ENCODE results near the gene PLEKHA5. TPM values are rescaled to one million over a fixed set of nuclear protein-coding genes. Genes with fewer than 3 reads are reported as not detected.
A peak's percentile ranks its signal among the peaks of the same experiment; 100 is the strongest.

Gene PLEKHA5
- total and polyA plus RNA-seq, 2 experiments from 2014 or later, result 82.8 to 112 TPM

DNA sequence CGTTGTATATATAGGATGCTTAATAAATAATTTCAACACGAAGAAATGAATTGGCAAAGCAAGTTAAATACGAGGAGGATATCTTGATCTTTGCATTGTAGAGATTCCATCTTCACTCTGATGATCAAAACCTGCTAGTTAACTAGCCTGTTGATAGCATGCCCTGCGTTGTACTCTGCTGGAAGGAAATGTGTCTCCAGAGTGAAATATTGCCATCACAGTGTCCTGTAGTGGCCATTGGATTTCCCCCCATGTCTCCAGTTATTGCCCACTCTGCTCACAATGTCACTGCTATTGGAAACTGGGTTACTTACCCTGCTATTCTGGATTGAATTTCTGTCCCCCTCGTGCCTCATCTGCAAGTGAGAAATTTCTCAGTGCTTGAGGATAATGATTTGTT lies 109.6 kb downstream of the PLEKHA5 start:
- H3K9me2 ChIP-seq (ENCODE audit: insufficient read depth), result no peaks in the 10 kb centered on the region
- H3K4me3 ChIP-seq, result no peak overlapping the region
- peaks cover 94% of the 10 kb centered on the region for H3K79me2 ChIP-seq (replicated peaks; ENCODE audit: insufficient read depth)
- Mint-ChIP-seq H3K4me1 (peaks cover 38% of the 10 kb centered on the region), H3K27ac (no peak overlapping the region), H3K4me3 (no peak overlapping the region), H3K27me3 (ENCODE audit: insufficient read depth, low read depth, poor library complexity) (no peaks in the 10 kb centered on the region), H3K9me3 (no peaks in the 10 kb centered on the region), H3K36me3 (ENCODE audit: low read depth) (no peaks in the 10 kb centered on the region)
- no peak for DNase-seq (ENCODE audit: low spot score)
- no peak overlapping the region for H3K27ac ChIP-seq (ENCODE audit: low read depth)
- no peaks in the 10 kb centered on the region for H3F3A ChIP-seq (replicated peaks; ENCODE audit: low read depth)
- TF ChIP-seq REST (IDR thresholded peaks at IDR 0.05; ENCODE audit: unreplicated experiment), result no peak
- TF ChIP-seq ETS1 (IDR thresholded peaks at IDR 0.05), result no peak
- TF ChIP-seq ZNF331 (CRISPR knock-in tag; IDR thresholded peaks at IDR 0.05; ENCODE audit: low read depth), result no peak
- no peak for TF ChIP-seq EZH2phosphoT487 (IDR thresholded peaks at IDR 0.05; ENCODE audit: unreplicated experiment)
- no peak for TF ChIP-seq CREB1 (CRISPR knock-in tag; IDR thresholded peaks at IDR 0.05; ENCODE audit: low read depth)
- no peak for TF ChIP-seq EZH2 (IDR thresholded peaks at IDR 0.05; ENCODE audit: low read depth, unreplicated experiment)
- no peaks in the 10 kb centered on the region for H3K27me3 ChIP-seq (ENCODE audit: insufficient read depth)
- H2AFZ ChIP-seq, result no peak overlapping the region
- no peak overlapping the region for H3K4me2 ChIP-seq
- H3K36me3 ChIP-seq (ENCODE audit: insufficient read depth), result no peaks in the 10 kb centered on the region
- peaks cover 5% of the 10 kb centered on the region; the same call in 1 of the 2 replicates for H3K4me1 ChIP-seq (ENCODE audit: insufficient read depth)
- no peak for ATAC-seq
- peaks cover 8% of the 10 kb centered on the region for H4K20me1 ChIP-seq (replicated peaks; ENCODE audit: insufficient read depth)

DNA sequence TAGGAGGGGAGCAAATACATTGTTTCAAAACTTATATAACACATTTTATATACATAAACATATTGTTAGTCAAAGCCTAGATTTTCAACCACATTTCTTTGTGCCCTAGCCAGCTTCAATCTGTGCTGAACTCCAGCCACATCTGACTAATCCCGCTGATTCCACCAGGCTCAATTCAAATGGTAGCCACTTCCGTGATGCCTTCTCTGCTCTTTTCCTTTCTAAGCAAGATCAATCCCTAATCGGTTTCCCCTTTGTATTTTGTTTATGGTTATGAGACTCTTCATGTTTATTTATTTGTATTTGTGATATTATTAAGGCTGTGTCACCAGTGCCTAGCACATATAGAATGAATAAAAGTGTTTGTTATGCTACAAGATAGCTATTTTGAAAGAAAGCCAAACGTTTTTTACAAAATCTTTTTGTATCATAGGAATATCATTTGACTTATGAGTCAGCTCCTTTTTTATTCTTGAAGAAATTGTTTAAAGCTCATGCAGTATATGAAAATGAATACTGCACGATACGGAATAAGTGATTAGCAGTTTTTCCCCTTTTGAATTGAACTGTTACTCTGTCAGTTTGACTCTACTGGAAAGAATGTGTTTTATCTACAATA lies 110.2 kb downstream of the PLEKHA5 start:
- Histone ChIP-seq H3K4me3 (no peak overlapping the region), H3K27ac (ENCODE audit: low read depth) (no peak overlapping the region), H3K36me3 (ENCODE audit: insufficient read depth) (no peaks in the 10 kb centered on the region), H2AFZ (no peak overlapping the region), H3K4me1 (ENCODE audit: insufficient read depth) (peaks cover 6% of the 10 kb centered on the region; the same call in 1 of the 2 replicates), H3K9me2 (ENCODE audit: insufficient read depth) (no peaks in the 10 kb centered on the region), H3K27me3 (ENCODE audit: insufficient read depth) (no peaks in the 10 kb centered on the region), H4K20me1 (replicated peaks; ENCODE audit: insufficient read depth) (peaks cover 5% of the 10 kb centered on the region), H3K79me2 (replicated peaks; ENCODE audit: insufficient read depth) (peaks cover 94% of the 10 kb centered on the region), H3K4me2 (no peak overlapping the region), H3F3A (replicated peaks; ENCODE audit: low read depth) (no peaks in the 10 kb centered on the region)
- no peaks in the 10 kb centered on the region for H3K9me3 Mint-ChIP-seq
- DNase-seq (ENCODE audit: low spot score), result no peak
- ATAC-seq, result peak; percentile 56
- H3K27ac Mint-ChIP-seq, result peak overlapping the region; percentile 63; the same call in 1 of the 2 replicates
- H3K27me3 Mint-ChIP-seq (ENCODE audit: insufficient read depth, low read depth, poor library complexity), result no peaks in the 10 kb centered on the region
- H3K36me3 Mint-ChIP-seq (ENCODE audit: low read depth), result no peaks in the 10 kb centered on the region
- peaks cover 31% of the 10 kb centered on the region for H3K4me1 Mint-ChIP-seq
- H3K4me3 Mint-ChIP-seq, result no peak overlapping the region
- TF ChIP-seq POLR2AphosphoS5 (IDR thresholded peaks at IDR 0.05; ENCODE audit: low read depth) (no peak), REST (IDR thresholded peaks at IDR 0.05; ENCODE audit: unreplicated experiment) (no peak), ETS1 (IDR thresholded peaks at IDR 0.05) (no peak), NANOG (IDR thresholded peaks at IDR 0.05; ENCODE audit: borderline replicate concordance) (no peak)

Measured in GM23338 (cell line).